ENCODE results near the gene RPS18. TPM values are rescaled to one million over a fixed set of nuclear protein-coding genes. Genes with fewer than 3 reads are reported as not detected.

Gene RPS18
- total and polyA plus RNA-seq, 9 of the 15 experiments (the other 6 are each of a cell fraction or from before 2014, with no cell fraction given), result 5,023 to 17,516 (median 8,131) TPM

DNA sequence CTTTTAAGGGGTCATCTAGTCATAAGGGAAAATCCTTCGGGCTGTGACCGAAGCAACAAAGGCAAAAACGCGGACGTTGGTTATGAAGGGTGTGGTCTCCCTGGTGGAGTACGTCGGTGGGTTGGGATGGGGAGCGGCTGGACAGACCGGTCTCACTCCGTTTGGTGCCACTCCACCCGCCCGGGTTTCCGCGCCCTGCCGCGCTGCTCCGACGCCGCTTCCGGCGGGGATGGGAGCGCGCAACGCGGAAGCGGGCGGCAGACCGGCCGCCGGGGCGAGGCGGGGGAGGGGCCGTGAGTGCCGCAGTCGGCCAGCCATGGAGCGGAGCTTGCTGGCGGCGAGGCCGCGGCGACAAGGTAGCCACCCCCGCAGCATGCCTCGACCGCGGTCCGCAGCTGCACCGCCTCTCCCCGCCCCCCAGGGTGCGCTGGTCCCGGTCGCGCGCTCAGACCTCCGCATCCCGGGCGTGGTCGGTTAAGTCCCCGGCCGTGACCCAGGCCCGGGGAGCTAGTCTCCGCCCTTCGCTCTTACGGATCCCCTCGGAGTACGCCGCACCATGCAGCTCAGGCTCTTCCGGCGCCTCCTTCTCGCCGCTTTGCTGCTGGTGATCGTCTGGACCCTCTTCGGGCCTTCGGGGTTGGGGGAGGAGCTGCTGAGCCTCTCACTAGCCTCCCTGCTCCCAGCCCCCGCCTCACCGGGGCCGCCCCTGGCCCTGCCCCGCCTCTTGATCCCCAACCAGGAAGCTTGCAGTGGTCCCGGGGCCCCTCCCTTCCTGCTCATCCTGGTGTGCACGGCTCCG, 5.2 kb downstream of the RPS18 start, which contains the start of gene B3GALT4 (continued):
- TF ChIP-seq NR4A1 (CRISPR knock-in tag; IDR thresholded peaks at IDR 0.05) (0 out of 2 replicates have a peak, but pooled peaks have one; percentile 7), NR4A1 (tag; IDR thresholded peaks at IDR 0.05) (peak; percentile 44; the same call in 1 of the 2 replicates), ZKSCAN3 (CRISPR knock-in tag; IDR thresholded peaks at IDR 0.05) (no peak), MAZ (CRISPR knock-in tag; conservative IDR thresholded peaks at IDR 0.05 in 1 of 2, IDR thresholded peaks at IDR 0.05 in 1 of 2) (peak; percentile 93 to 97), BRCA1 (IDR thresholded peaks at IDR 0.05) (no peak), BRCA1 (CRISPR knock-in tag; IDR thresholded peaks at IDR 0.05) (0 out of 2 replicates have a peak, but pooled peaks have one; percentile 79), SMARCE1 (IDR thresholded peaks at IDR 0.05) (0 out of 2 replicates have a peak, but pooled peaks have one; percentile 10), HIVEP1 (CRISPR knock-in tag; IDR thresholded peaks at IDR 0.05) (no peak), FOXP1 (CRISPR knock-in tag; IDR thresholded peaks at IDR 0.05) (peak; percentile 81; the same call in 1 of the 2 replicates), ZNF76 (CRISPR knock-in tag; IDR thresholded peaks at IDR 0.05; ENCODE audit: borderline replicate concordance) (0 out of 2 replicates have a peak, but pooled peaks have one; percentile 55), FOXA3 (CRISPR knock-in tag; conservative IDR thresholded peaks at IDR 0.05 in 1 of 2, IDR thresholded peaks at IDR 0.05 in 1 of 2) (no peak; a peak in 1 of 4 replicates), NFE2 (IDR thresholded peaks at IDR 0.05; ENCODE audit: low read depth) (no peak), POLR2G (IDR thresholded peaks at IDR 0.05; ENCODE audit: low read depth, low read length) (peak; percentile 91), ZNF77 (CRISPR knock-in tag; IDR thresholded peaks at IDR 0.05) (peak; percentile 95), DPF2 (IDR thresholded peaks at IDR 0.05) (no peak), PHB2 (IDR thresholded peaks at IDR 0.05; ENCODE audit: low read depth) (no peak), SMARCC2 (IDR thresholded peaks at IDR 0.05; ENCODE audit: low read depth) (no peak), KDM5B (IDR thresholded peaks at IDR 0.05; ENCODE audit: insufficient replicate concordance, low read depth, low read length) (no peak), RFX7 (CRISPR knock-in tag; IDR thresholded peaks at IDR 0.05) (peak; percentile 71), KAT7 (CRISPR knock-in tag; IDR thresholded peaks at IDR 0.05; ENCODE audit: borderline replicate concordance) (peak; percentile 95; the same call in 1 of the 2 replicates)
- TF ChIP-seq, protein P1, sequence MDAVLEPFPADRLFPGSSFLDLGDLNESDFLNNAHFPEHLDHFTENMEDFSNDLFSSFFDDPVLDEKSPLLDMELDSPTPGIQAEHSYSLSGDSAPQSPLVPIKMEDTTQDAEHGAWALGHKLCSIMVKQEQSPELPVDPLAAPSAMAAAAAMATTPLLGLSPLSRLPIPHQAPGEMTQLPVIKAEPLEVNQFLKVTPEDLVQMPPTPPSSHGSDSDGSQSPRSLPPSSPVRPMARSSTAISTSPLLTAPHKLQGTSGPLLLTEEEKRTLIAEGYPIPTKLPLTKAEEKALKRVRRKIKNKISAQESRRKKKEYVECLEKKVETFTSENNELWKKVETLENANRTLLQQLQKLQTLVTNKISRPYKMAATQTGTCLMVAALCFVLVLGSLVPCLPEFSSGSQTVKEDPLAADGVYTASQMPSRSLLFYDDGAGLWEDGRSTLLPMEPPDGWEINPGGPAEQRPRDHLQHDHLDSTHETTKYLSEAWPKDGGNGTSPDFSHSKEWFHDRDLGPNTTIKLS (IDR thresholded peaks at IDR 0.05; ENCODE audit: borderline replicate concordance, low read depth), result no peak; the same call in 1 of the 2 replicates
- TF ChIP-seq, protein P2, sequence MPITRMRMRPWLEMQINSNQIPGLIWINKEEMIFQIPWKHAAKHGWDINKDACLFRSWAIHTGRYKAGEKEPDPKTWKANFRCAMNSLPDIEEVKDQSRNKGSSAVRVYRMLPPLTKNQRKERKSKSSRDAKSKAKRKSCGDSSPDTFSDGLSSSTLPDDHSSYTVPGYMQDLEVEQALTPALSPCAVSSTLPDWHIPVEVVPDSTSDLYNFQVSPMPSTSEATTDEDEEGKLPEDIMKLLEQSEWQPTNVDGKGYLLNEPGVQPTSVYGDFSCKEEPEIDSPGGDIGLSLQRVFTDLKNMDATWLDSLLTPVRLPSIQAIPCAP (CRISPR knock-in tag; IDR thresholded peaks at IDR 0.05; ENCODE audit: borderline replicate concordance), result no peak
- TF ChIP-seq, protein P3, sequence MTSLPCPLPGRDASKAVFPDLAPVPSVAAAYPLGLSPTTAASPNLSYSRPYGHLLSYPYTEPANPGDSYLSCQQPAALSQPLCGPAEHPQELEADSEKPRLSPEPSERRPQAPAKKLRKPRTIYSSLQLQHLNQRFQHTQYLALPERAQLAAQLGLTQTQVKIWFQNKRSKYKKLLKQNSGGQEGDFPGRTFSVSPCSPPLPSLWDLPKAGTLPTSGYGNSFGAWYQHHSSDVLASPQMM (CRISPR knock-in tag; IDR thresholded peaks at IDR 0.05), result 0 out of 2 replicates have a peak, but pooled peaks have one; percentile 14
- TF ChIP-seq, protein P4, sequence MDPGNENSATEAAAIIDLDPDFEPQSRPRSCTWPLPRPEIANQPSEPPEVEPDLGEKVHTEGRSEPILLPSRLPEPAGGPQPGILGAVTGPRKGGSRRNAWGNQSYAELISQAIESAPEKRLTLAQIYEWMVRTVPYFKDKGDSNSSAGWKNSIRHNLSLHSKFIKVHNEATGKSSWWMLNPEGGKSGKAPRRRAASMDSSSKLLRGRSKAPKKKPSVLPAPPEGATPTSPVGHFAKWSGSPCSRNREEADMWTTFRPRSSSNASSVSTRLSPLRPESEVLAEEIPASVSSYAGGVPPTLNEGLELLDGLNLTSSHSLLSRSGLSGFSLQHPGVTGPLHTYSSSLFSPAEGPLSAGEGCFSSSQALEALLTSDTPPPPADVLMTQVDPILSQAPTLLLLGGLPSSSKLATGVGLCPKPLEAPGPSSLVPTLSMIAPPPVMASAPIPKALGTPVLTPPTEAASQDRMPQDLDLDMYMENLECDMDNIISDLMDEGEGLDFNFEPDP (CRISPR knock-in tag; IDR thresholded peaks at IDR 0.05), result no peak; the same call in none of the 2 replicates

Measured in K562 (cell line).